Ascending aorta (tissue), 2 donors: ENCODE measurements around the gene HNF1B. TPM values are rescaled to one million over a fixed set of nuclear protein-coding genes. Genes with fewer than 3 reads are reported as not detected.

Source experiments
- DNase-seq, 2 donors: peaks; one replicate each; pipeline ENCODE4 v3.0.0-alpha.2; 2019; ENCODE audit warnings: low spot score in 2 of 2
- H3K27ac ChIP-seq, 2 donors: fragments of 200-600 bp; sonication (generic); one replicate each; pipeline ENCODE4 v1.5.1; 2016 to 2017; ENCODE audit warnings: mild to moderate bottlenecking in 1 of 2
- H3K27me3 ChIP-seq: fragments of 200-600 bp; sonication (generic); one replicate; pipeline ENCODE4 v1.5.1; 2017
- H3K36me3 ChIP-seq, 2 donors: fragments of 200-600 bp; sonication (generic); one replicate each; pipeline ENCODE4 v1.5.1; 2016
- H3K4me1 ChIP-seq, 2 donors: fragments of 200-600 bp; sonication (generic); one replicate each; pipeline ENCODE4 v1.5.1; 2016 to 2017; ENCODE audit warnings: mild to moderate bottlenecking in 1 of 2
- H3K4me3 ChIP-seq, 2 donors: fragments of 200-600 bp; sonication (generic); one replicate each; pipeline ENCODE4 v1.5.1; 2016 to 2017; ENCODE audit warnings: mild to moderate bottlenecking in 1 of 2
- H3K9me3 ChIP-seq, 2 donors: fragments of 200-600 bp; sonication (generic); one replicate each; pipeline ENCODE4 v1.5.1; 2016
- CTCF ChIP-seq, 3 experiments: fragments of 200-600 bp in 2 of 3; fragments of 450-650 bp in 1 of 3; sonication (generic) in 2 of 3; IDR thresholded peaks; one replicate each; pipeline ENCODE4 v1.5.1; 2016 to 2019; ENCODE audit warnings: antibody characterized with exemption in 3 of 3, mild to moderate bottlenecking in 1 of 3, moderate library complexity in 1 of 3
- intact Hi-C: fragments of 100-400 bp; cut with DNase I; formaldehyde crosslinking; loops from one replicate; pipeline ENCODE4 v1.15.1; 2023
- total RNA-seq: library from RNA; depleted of rRNA; stranded (reverse); fragments of >200 nt; gene quantifications from one replicate; pipeline ENCODE4 v1.1.0, GENCODE V29; 2016

HNF1B gene
- total RNA-seq, 1 donor from 2014 or later = not detected

DNA sequence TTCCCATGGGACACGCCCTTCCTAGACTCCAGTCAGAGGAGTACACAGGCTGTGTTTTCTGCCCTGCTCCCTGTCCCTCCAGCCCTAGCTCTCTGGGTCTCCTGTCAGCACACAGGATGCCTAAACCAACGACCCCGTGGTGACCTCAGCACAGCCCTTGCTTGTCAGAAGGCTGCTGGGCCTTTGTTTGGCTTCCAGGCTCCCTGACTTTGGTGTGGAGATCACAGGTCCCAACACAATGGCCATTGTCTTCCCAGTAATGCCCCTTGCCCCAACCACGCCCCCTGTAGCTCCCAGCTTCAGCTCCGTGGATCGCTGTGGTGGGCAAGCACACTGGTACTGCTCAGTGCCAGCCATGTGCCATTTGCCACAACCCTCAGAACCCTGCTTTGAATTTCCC, 15.0 kb downstream of the HNF1B start:
- Histone ChIP-seq H3K4me1 (no peaks in the 10 kb centered on the region), H3K9me3 (no peaks in the 10 kb centered on the region), H3K4me3 (no peak overlapping the region), H3K27me3 (no peaks in the 10 kb centered on the region), H3K27ac (no peak overlapping the region), H3K36me3 (no peaks in the 10 kb centered on the region)
- no peak for TF ChIP-seq CTCF (IDR thresholded peaks at IDR 0.05)
- no peak for DNase-seq
- intact Hi-C loops = no loop called here

- no peaks in the 10 kb centered on the region for H3K27me3 ChIP-seq
- no peak for TF ChIP-seq CTCF (IDR thresholded peaks at IDR 0.05)
- H3K36me3 ChIP-seq = no peaks in the 10 kb centered on the region
- intact Hi-C loops = no loop called here
- no peak for DNase-seq
- no peaks in the 10 kb centered on the region for H3K9me3 ChIP-seq
- H3K4me3 ChIP-seq = no peak overlapping the region
- H3K4me1 ChIP-seq = no peaks in the 10 kb centered on the region
- H3K27ac ChIP-seq = no peak overlapping the region
These were observed 17.8 kb downstream of the HNF1B start for GRCh38 chr17:37726891-37727675.

GRCh38 chr17:37726248-37726647, 18.6 kb downstream of the HNF1B start:
- Histone ChIP-seq H3K27me3 (no peaks in the 10 kb centered on the region), H3K9me3 (no peaks in the 10 kb centered on the region), H3K4me1 (no peaks in the 10 kb centered on the region), H3K4me3 (no peak overlapping the region), H3K27ac (no peak overlapping the region), H3K36me3 (no peaks in the 10 kb centered on the region)
- DNase-seq = no peak
- intact Hi-C loops = no loop called here
- no peak for TF ChIP-seq CTCF (IDR thresholded peaks at IDR 0.05)

DNA sequence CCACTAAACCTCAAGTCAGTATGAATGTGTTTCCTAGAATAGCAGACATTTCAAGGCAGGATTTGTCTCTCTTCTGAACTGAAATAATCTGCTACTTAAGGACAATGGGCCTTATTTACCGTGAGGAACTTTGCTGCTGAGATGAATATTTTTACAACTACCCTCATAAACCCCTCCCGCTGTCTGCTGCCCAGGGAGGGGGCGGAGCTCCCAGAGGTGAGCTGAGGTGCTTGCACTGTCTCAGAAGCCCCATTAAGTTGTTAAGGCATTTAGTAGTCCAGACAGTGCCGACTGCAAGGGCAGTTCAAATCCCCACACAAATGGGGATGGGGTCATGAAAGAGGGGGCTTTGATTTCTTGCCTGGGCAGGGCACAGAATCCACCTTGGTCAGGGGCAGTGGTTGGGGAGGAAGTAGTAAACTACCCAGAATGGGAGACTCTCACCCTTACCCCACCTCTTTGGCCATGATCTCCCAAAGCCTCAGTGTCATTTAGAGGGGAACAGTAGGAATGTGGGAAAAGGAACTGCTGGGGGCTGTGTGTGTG, 19.2 kb downstream of the HNF1B start:
- Histone ChIP-seq H3K4me3 (no peak overlapping the region), H3K27ac (no peak overlapping the region), H3K36me3 (no peaks in the 10 kb centered on the region), H3K27me3 (no peaks in the 10 kb centered on the region), H3K4me1 (no peaks in the 10 kb centered on the region), H3K9me3 (no peaks in the 10 kb centered on the region)
- no peak for TF ChIP-seq CTCF (IDR thresholded peaks at IDR 0.05)
- intact Hi-C loops = no loop called here
- no peak for DNase-seq

DNA sequence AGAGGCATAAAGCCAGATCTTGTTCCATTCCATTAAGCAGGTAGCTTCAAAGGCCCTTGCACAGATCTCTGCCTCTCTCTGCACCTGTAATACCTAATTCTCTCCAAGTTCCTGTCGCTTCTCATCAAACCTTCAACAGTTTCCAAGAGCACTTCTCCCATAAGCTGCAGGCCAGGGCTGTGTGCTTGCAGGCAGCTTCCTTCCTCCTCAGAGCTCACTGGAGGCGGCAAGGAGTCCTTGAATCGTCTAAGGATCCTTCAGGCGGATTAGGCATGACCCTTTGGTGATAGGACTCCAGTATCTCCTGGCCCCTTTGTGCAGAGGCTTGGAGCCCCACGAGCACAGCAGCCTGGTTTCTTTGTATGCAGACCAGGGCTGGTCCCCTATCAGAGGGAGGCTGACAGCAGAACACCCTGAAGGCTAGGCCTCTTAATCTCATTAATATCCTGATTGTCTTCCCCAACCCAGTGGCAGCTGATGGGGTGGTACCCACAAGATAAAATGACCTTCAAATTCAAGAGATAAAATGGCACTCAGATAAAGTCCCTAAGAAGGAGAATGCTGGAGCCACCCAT, 19.8 kb downstream of the HNF1B start:
- Histone ChIP-seq H3K27me3 (no peaks in the 10 kb centered on the region), H3K4me1 (no peaks in the 10 kb centered on the region), H3K36me3 (no peaks in the 10 kb centered on the region), H3K27ac (no peak overlapping the region), H3K4me3 (no peak overlapping the region), H3K9me3 (no peaks in the 10 kb centered on the region)
- DNase-seq = no peak
- intact Hi-C loops = no loop called here
- no peak for TF ChIP-seq CTCF (IDR thresholded peaks at IDR 0.05)
